HepG2 (cell line): Measurements from ENCODE around the gene SLC2A10. TPM values are rescaled to one million over a fixed set of nuclear protein-coding genes. Genes with fewer than 3 reads are reported as not detected.

Source experiments
- ARNT ChIP-seq: fragments of 450-650 bp; IDR thresholded peaks from 2 replicates; pipeline ENCODE4 v1.6.1; 2017
- CAMTA2 ChIP-seq: sonication (generic); formaldehyde crosslinking; IDR thresholded peaks from 2 replicates; pipeline ENCODE4 v1.4.0; 2020; ENCODE audit warnings: mild to moderate bottlenecking, missing genetic modification reagents, borderline replicate concordance
- CBX5 ChIP-seq: sonication (generic); formaldehyde crosslinking; IDR thresholded peaks from 2 replicates; pipeline ENCODE4 v1.4.0; 2020; ENCODE audit warnings: missing genetic modification reagents, borderline replicate concordance
- ISL2 ChIP-seq: sonication (generic); formaldehyde crosslinking; IDR thresholded peaks from 2 replicates; pipeline ENCODE4 v1.5.0; 2020; ENCODE audit warnings: missing genetic modification reagents
- JUNB ChIP-seq: sonication (generic); formaldehyde crosslinking; IDR thresholded peaks from 2 replicates; pipeline ENCODE4 v1.8.0; 2022; ENCODE audit warnings: missing genetic modification reagents, mild to moderate bottlenecking, borderline replicate concordance
- KIAA2018 ChIP-seq: sonication (generic); formaldehyde crosslinking; IDR thresholded peaks from 2 replicates; pipeline ENCODE4 v1.5.0; 2020; ENCODE audit warnings: mild to moderate bottlenecking, missing genetic modification reagents, borderline replicate concordance
- REL ChIP-seq: sonication (generic); formaldehyde crosslinking; conservative IDR thresholded peaks from 2 replicates; pipeline ENCODE4 v1.8.0; 2022; ENCODE audit warnings: mild to moderate bottlenecking, missing genetic modification reagents, moderate library complexity
- RXRB ChIP-seq: IDR thresholded peaks from 2 replicates; pipeline ENCODE4 v1.6.1; 2016; ENCODE audit warnings: borderline replicate concordance, missing genetic modification reagents, missing compliant biosample characterization
- SKI ChIP-seq: fragments of 450-650 bp; IDR thresholded peaks from one replicate; pipeline ENCODE4 v1.6.1; 2018; ENCODE audit warnings: mild to moderate bottlenecking; ENCODE audit not compliant: partially characterized antibody
- SSRP1 ChIP-seq: IDR thresholded peaks from 2 replicates; pipeline ENCODE4 v1.6.1; 2016; ENCODE audit warnings: control low read depth
- ZNF30 ChIP-seq: sonication (generic); formaldehyde crosslinking; IDR thresholded peaks from 2 replicates; pipeline ENCODE4 v1.5.0; 2020; ENCODE audit warnings: mild to moderate bottlenecking, missing genetic modification reagents
- ZNF549 ChIP-seq: sonication (generic); formaldehyde crosslinking; IDR thresholded peaks from 2 replicates; pipeline ENCODE4 v1.5.0; 2020; ENCODE audit warnings: missing genetic modification reagents
- ZNF678 ChIP-seq: sonication (generic); formaldehyde crosslinking; IDR thresholded peaks from 2 replicates; pipeline ENCODE4 v1.4.0; 2020; ENCODE audit warnings: mild to moderate bottlenecking, missing genetic modification reagents
- ZNF850 ChIP-seq: sonication (generic); formaldehyde crosslinking; conservative IDR thresholded peaks from 2 replicates; pipeline ENCODE4 v1.9.0; 2021; ENCODE audit warnings: mild to moderate bottlenecking, missing genetic modification reagents
- polyA plus RNA-seq, 8 experiments: library from polyadenylated mRNA; depleted of rRNA in 3 of 8; stranded (reverse) in 7 of 8; unstranded in 1 of 8; fragments of >200 nt; fragmentation: Illumina TruSeq in 4 of 8; extraction: Trizol in 4 of 8; gene quantifications; 2 replicates each; pipeline versions ENCODE4 v1.2.1 to v1.2.3, GENCODE V29; 2011 to 2016; ENCODE audit warnings: low read depth in 4 of 8, missing spikeins in 1 of 8, mixed read lengths in 1 of 8; ENCODE audit not compliant: insufficient read depth in 1 of 8
- total RNA-seq, 5 experiments: library from RNA; depleted of rRNA; stranded (reverse); fragments of >200 nt; fragmentation: Illumina TruSeq; extraction: Trizol; gene quantifications; 2 replicates each; pipeline ENCODE4 v1.2.3, GENCODE V29; 2016; ENCODE audit warnings: low read depth in 1 of 5
- TF ChIP-seq, protein P1 (sequence below), 2 experiments: sonication (generic) in 1 of 2; formaldehyde crosslinking in 1 of 2; IDR thresholded peaks; 2 replicates each; pipeline versions ENCODE4 v1.4.0 to v1.6.1; 2016 to 2020; ENCODE audit warnings: borderline replicate concordance in 1 of 2, low read depth in 1 of 2, mild to moderate bottlenecking in 1 of 2, missing genetic modification reagents in 1 of 2

Gene SLC2A10
- total and polyA plus RNA-seq, 2 of the 13 experiments (the other 11 are each of a cell fraction or from before 2014, with no cell fraction given) = 16.0 to 18.4 TPM

- TF ChIP-seq, protein P1, sequence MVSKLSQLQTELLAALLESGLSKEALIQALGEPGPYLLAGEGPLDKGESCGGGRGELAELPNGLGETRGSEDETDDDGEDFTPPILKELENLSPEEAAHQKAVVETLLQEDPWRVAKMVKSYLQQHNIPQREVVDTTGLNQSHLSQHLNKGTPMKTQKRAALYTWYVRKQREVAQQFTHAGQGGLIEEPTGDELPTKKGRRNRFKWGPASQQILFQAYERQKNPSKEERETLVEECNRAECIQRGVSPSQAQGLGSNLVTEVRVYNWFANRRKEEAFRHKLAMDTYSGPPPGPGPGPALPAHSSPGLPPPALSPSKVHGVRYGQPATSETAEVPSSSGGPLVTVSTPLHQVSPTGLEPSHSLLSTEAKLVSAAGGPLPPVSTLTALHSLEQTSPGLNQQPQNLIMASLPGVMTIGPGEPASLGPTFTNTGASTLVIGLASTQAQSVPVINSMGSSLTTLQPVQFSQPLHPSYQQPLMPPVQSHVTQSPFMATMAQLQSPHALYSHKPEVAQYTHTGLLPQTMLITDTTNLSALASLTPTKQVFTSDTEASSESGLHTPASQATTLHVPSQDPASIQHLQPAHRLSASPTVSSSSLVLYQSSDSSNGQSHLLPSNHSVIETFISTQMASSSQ (IDR thresholded peaks at IDR 0.05; ENCODE audit: low read depth) = no peak
- TF ChIP-seq, protein P1 (CRISPR knock-in tag; IDR thresholded peaks at IDR 0.05; ENCODE audit: borderline replicate concordance) = no peak
- TF ChIP-seq SKI (no peak), RXRB (CRISPR knock-in tag) (peak; percentile 59), CAMTA2 (no peak), CBX5 (peak; percentile 81), ISL2 (CRISPR knock-in tag) (no peak), ZNF549 (CRISPR knock-in tag) (no peak), ZNF850 (CRISPR knock-in tag) (no peak), ZNF678 (0 out of 2 replicates have a peak, but pooled peaks have one; percentile 47), KIAA2018 (no peak), JUNB (CRISPR knock-in tag) (no peak), ZNF30 (CRISPR knock-in tag) (no peak), ARNT (no peak), SSRP1 (CRISPR knock-in tag) (0 out of 2 replicates have a peak, but pooled peaks have one; percentile 33), REL (CRISPR knock-in tag) (no peak)
Observed at GRCh38 chr20:46699651-46700359, 9.6 kb upstream of the SLC2A10 start (continued).
